ENCODE results near the gene VWC2.

VWC2 gene

DNA sequence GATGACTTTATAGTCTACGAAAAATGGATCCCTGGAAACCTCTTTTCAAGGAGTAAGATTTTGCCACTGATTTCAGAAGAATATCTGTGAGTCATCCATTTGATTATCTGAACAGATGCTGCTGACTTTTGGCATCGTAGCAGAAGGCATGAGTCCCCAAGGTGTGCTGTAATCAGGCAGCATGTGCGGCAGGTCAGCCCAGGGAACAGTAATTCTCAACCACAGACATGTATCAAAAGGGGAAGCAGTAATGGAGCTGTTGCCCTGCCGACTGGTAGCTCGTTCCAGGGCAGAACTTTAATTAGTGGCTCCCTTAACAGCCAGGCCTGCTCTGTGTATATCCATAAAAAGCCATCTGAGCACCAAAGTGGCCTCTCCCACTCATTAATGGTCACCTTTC, 5.7 kb upstream of the VWC2 start:
- no peak for TF ChIP-seq CTCF (IDR thresholded peaks at IDR 0.05; ENCODE audit: control insufficient read depth, extremely low read depth, insufficient read depth)
- DNase-seq (ENCODE audit: low read depth) = no peak
- H3K4me3 ChIP-seq (ENCODE audit: low read depth, low read length) = no peak overlapping the region

- no peak overlapping the region for H3K4me3 ChIP-seq (ENCODE audit: low read depth, low read length)
- DNase-seq (ENCODE audit: low read depth) = no peak
Measured at GRCh38 chr7:49768254-49768653, 5.2 kb upstream of the VWC2 start.

GRCh38 chr7:49768835-49769234, 4.6 kb upstream of the VWC2 start:
- DNase-seq (ENCODE audit: low read depth) = no peak
- TF ChIP-seq CTCF (IDR thresholded peaks at IDR 0.05; ENCODE audit: control insufficient read depth, extremely low read depth, insufficient read depth) = no peak
- no peak overlapping the region for H3K4me3 ChIP-seq (ENCODE audit: low read depth, low read length)

More at GRCh38 chr7:49768254-49768653, 5.2 kb upstream of the VWC2 start:
- no peak for TF ChIP-seq CTCF (IDR thresholded peaks at IDR 0.05; ENCODE audit: control insufficient read depth, extremely low read depth, insufficient read depth)

GRCh38 chr7:49769285-49769857, 4.1 kb upstream of the VWC2 start:
- H3K4me3 ChIP-seq (ENCODE audit: low read depth, low read length) = no peak overlapping the region
- TF ChIP-seq CTCF (IDR thresholded peaks at IDR 0.05; ENCODE audit: control insufficient read depth, extremely low read depth, insufficient read depth) = no peak
- DNase-seq (ENCODE audit: low read depth) = no peak

GRCh38 chr7:49770838-49771237, 2.6 kb upstream of the VWC2 start:
- no peak for DNase-seq (ENCODE audit: low read depth)
- H3K4me3 ChIP-seq (ENCODE audit: low read depth, low read length) = no peak overlapping the region
- no peak for TF ChIP-seq CTCF (IDR thresholded peaks at IDR 0.05; ENCODE audit: control insufficient read depth, extremely low read depth, insufficient read depth)

DNA sequence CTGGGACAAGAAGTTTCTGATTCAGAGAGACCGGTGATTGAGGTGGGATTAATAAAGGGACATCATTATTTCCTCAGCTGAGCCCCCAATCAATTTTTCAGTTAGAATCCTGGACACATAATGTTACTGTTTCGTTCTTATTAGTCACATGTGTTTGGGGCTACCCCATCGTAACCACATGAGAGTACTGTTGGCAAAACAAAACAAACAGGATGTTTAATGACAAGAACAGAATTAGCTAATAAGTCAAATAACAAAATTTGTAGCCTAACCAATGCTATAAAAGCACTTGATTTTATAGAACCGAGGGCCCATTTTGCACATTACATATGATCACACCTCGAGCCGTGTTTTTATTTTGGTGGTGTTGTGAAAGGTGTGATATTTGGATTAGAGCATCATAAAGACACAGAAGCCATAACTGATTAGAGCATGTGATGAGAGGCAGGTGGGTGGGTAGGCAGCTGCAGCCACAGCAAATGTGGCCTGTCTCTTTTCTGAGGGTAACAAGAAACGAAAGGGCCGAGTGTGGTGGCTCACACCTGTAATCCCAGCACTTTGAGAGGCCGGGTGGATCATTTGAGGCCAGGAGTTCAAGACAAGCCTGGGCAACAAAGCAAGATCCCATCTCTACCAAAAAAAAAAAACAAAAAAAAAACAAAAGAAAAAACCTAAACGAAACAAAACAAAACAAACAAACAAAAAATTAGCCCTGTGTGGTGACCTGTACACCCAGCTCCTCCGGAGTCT, 1.8 kb upstream of the VWC2 start:
- no peak for TF ChIP-seq CTCF (IDR thresholded peaks at IDR 0.05; ENCODE audit: control insufficient read depth, extremely low read depth, insufficient read depth)
- DNase-seq (ENCODE audit: low read depth) = no peak
- no peak overlapping the region for H3K4me3 ChIP-seq (ENCODE audit: low read depth, low read length)

GRCh38 chr7:49772916-49773217, 571 bp upstream of the VWC2 start:
- TF ChIP-seq CTCF (IDR thresholded peaks at IDR 0.05; ENCODE audit: control insufficient read depth, extremely low read depth, insufficient read depth) = no peak
- no peak overlapping the region for H3K4me3 ChIP-seq (ENCODE audit: low read depth, low read length)
- DNase-seq (ENCODE audit: low read depth) = no peak

All from LNCaP clone FGC (cell line).